Measurements from ENCODE around the gene PTGS1. TPM values are rescaled to one million over a fixed set of nuclear protein-coding genes. Genes with fewer than 3 reads are reported as not detected.

Gene PTGS1
- polyA plus RNA-seq, 2 of the 4 experiments (the other 2 are of a cell fraction) = 0.49 to 1.0 TPM

DNA sequence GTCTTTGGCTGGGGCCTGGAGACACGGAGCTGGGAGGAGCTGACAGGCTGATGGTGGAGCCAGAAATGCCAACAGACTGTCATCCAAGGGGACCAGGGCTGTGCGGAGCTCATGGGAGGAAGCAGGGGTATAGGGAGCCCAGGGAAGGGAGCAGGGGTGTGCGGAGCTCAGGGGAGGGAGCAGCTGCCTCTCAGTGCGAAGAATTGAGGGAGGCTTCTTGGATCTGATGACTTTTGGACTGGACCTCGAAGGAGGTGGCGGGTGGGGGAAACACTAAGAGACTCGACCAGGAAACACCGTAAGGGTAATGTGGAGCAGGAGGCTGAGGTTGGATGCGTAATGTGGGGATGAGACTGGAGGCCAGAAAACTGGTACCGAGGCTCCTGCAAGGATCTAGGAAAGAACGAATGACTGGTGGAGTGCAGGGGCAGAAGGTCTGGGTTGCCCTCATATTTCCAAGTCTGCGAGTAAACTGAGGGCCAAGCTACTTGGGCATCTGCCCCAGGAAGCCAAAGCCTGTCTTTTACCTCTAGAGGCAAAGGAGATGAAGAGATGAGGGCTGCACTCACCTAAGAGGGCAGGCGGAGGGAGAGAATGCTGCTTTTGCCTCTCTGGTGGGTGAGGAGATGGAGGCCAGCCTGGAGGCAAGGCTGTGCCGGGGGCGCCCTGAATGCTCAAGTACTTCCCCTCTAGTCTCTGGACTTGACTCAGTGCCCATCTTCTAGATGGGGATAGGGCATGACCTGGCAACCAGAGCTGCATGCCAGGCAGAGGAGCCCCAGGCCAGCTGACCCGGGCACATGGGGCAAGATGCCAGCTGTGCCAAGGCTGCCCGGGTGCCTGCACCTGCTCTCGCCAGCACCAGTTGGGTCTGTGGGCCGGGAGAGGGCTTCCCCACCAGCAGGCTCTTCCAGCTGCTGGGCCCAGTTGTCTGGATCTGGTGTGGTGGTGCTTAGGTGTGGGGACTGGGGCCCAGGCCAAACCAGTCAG, 2.3 kb downstream of the PTGS1 start:
- ChIA-PET POLR2A (no interaction called here), CTCF (interaction anchor here (1.1 to 6.9 kb wide), 3 partner anchors 17 to 274 kb away, joined by 3 to 31 read pairs (median 4); no protein-coding TSS in a partner anchor)
- ATAC-seq (no peak), DNase-seq (ENCODE audit: low read depth in 1 of 2, low spot score in 1 of 2) (no peak), FAIRE-seq (no peak)
- Histone ChIP-seq H3K4me1 (peaks cover 23% of the 10 kb centered on the region), H3K4me3 (no peak overlapping the region), H3K9me3 (no peaks in the 10 kb centered on the region), H3K27ac (no peak overlapping the region), H3K4me2 (no peak overlapping the region)
- 73% methylated on average over 19 of the region's 19 CpGs for WGBS (ENCODE audit: missing lambda C conversion rate)
- TF ChIP-seq MYC (IDR thresholded peaks at IDR 0.05; ENCODE audit: borderline replicate concordance, low read length) (no peak), POLR2A (IDR thresholded peaks at IDR 0.05; ENCODE audit: low read length) (no peak), RAD21 (conservative IDR thresholded peaks at IDR 0.05 in 1 of 2, IDR thresholded peaks at IDR 0.05 in 1 of 2) (no peak), KDM1A (IDR thresholded peaks at IDR 0.05; ENCODE audit: low read depth) (no peak), NR3C1 (IDR thresholded peaks at IDR 0.05) (no peak), HOXB13 (CRISPR knock-in tag; IDR thresholded peaks at IDR 0.05; ENCODE audit: low read depth) (no peak), EP300 (IDR thresholded peaks at IDR 0.05) (no peak), PBX3 (IDR thresholded peaks at IDR 0.05) (no peak)

DNA sequence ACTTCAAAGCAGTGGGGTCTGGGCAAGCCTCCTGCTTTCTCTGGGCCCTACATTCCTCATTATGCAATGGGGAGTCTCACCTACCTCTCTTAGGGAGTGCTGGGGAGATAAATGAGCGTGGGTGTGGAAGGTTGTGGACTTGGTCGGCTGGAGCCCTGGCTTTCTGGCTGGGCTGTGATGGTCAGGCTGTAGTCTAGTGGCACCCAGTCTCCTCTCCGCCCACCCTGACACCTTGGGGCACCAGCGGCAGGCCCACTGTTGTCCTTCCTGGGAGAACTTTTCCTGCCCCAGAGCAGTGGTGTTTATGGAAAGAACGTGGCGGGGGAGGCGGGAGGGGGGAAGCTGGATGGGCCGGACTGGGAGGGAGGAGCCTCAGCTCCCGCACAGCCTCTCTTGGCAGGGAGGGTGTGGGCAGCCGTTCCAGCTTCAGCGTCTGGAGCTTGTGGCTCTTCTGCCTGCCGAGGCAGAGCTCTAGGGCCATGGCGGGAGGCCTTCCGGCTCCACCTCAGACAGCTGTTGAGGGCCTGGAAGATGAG, 4.1 kb downstream of the PTGS1 start:
- CTCF ChIA-PET = interaction anchor here (1.5 kb wide), 1 partner anchor 25 kb away, joined by 5 read pairs; no protein-coding TSS in a partner anchor
- Histone ChIP-seq H3K27ac (peak overlapping the region in 1 of 2 experiments; percentile 74; a peak in 3 of 6 replicates), H3K9me3 (peaks cover 7% of the 10 kb centered on the region), H3K4me3 (no peak overlapping the region), H3K4me2 (no peak overlapping the region), H3K4me1 (peaks cover 23% of the 10 kb centered on the region)
- ATAC-seq (0 out of 6 replicates have a peak, but pooled peaks of 1 of the 2 experiments have one; percentile 14), DNase-seq (ENCODE audit: low read depth in 1 of 2, low spot score in 1 of 2) (no peak), FAIRE-seq (no peak)
- TF ChIP-seq FOXS1 (CRISPR knock-in tag; IDR thresholded peaks at IDR 0.05) (no peak), PHF8 (IDR thresholded peaks at IDR 0.05; ENCODE audit: borderline replicate concordance, low read depth) (no peak), HDAC2 (IDR thresholded peaks at IDR 0.05) (no peak), MYC (IDR thresholded peaks at IDR 0.05; ENCODE audit: borderline replicate concordance, low read length) (no peak), HOXB13 (CRISPR knock-in tag; IDR thresholded peaks at IDR 0.05; ENCODE audit: low read depth) (no peak), NR3C1 (IDR thresholded peaks at IDR 0.05) (no peak)
- POLR2A ChIA-PET = no interaction called here
- WGBS (ENCODE audit: missing lambda C conversion rate) = 85% methylated on average over 13 of the region's 14 CpGs

DNA sequence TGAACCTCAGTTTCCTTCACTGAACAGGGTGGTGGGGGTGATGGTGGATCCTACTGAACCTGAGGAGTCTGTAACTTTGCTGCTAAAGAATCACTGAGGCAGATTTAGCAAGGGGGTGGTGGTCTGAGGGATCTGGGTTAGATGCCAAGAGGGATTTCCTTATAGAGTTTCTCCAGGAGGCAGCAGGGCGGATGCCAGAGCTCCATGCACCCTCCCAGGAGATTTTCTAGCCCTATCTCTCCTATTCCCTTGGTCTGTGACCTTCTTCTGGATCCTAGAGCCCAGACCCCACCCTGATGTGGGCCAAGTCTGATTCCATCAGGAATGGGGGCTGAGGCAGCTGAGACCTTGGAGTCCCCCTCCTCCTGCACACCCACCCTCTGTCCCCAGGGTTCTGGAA, 6.0 kb downstream of the PTGS1 start:
- H3K4me3 ChIP-seq = no peak overlapping the region
- CTCF ChIA-PET = interaction anchor here (1.2 to 1.8 kb wide), 3 partner anchors 23 to 278 kb away, joined by 4 to 6 read pairs (median 5); no protein-coding TSS in a partner anchor
- peaks cover 11% of the 10 kb centered on the region for H3K9me3 ChIP-seq
- peak overlapping the region; percentile 41 for H3K4me2 ChIP-seq
- FAIRE-seq (no peak), ATAC-seq (peak in 1 of 2 experiments; percentile 39; a peak in 3 of 6 replicates), DNase-seq (ENCODE audit: low read depth in 1 of 2, low spot score in 1 of 2) (no peak)
- H3K4me1 ChIP-seq = peaks cover 23% of the 10 kb centered on the region
- H3K27ac ChIP-seq = peak overlapping the region; percentile 4 to 74; a peak in 4 of 6 replicates
- WGBS (ENCODE audit: missing lambda C conversion rate) = 71% methylated on average over 1 of the region's 1 CpG
- POLR2A ChIA-PET = no interaction called here
- TF ChIP-seq ATOH8 (CRISPR knock-in tag; IDR thresholded peaks at IDR 0.05; ENCODE audit: low read depth) (no peak), MYC (IDR thresholded peaks at IDR 0.05; ENCODE audit: borderline replicate concordance, low read length) (no peak), POLR2AphosphoS2 (conservative IDR thresholded peaks at IDR 0.05; ENCODE audit: low read length) (no peak), RNF2 (IDR thresholded peaks at IDR 0.05; ENCODE audit: borderline replicate concordance, low read depth) (no peak), ZNF302 (CRISPR knock-in tag; IDR thresholded peaks at IDR 0.05) (no peak), HES2 (IDR thresholded peaks at IDR 0.05) (no peak), FOSB (CRISPR knock-in tag; IDR thresholded peaks at IDR 0.05) (no peak), TFCP2L1 (CRISPR knock-in tag; IDR thresholded peaks at IDR 0.05) (no peak), CHD2 (IDR thresholded peaks at IDR 0.05; ENCODE audit: low read length, partially characterized antibody) (no peak), CTCF (IDR thresholded peaks at IDR 0.05) (no peak), HOXA7 (CRISPR knock-in tag; IDR thresholded peaks at IDR 0.05) (no peak)
- TF ChIP-seq, protein P1, sequence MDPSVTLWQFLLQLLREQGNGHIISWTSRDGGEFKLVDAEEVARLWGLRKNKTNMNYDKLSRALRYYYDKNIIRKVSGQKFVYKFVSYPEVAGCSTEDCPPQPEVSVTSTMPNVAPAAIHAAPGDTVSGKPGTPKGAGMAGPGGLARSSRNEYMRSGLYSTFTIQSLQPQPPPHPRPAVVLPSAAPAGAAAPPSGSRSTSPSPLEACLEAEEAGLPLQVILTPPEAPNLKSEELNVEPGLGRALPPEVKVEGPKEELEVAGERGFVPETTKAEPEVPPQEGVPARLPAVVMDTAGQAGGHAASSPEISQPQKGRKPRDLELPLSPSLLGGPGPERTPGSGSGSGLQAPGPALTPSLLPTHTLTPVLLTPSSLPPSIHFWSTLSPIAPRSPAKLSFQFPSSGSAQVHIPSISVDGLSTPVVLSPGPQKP (IDR thresholded peaks at IDR 0.05; ENCODE audit: low read depth, low read length) = no peak
- TF ChIP-seq, protein P2, sequence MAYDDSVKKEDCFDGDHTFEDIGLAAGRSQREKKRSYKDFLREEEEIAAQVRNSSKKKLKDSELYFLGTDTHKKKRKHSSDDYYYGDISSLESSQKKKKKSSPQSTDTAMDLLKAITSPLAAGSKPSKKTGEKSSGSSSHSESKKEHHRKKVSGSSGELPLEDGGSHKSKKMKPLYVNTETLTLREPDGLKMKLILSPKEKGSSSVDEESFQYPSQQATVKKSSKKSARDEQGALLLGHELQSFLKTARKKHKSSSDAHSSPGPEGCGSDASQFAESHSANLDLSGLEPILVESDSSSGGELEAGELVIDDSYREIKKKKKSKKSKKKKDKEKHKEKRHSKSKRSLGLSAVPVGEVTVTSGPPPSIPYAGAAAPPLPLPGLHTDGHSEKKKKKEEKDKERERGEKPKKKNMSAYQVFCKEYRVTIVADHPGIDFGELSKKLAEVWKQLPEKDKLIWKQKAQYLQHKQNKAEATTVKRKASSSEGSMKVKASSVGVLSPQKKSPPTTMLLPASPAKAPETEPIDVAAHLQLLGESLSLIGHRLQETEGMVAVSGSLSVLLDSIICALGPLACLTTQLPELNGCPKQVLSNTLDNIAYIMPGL (CRISPR knock-in tag; IDR thresholded peaks at IDR 0.05; ENCODE audit: borderline replicate concordance) = no peak
